Smooth muscle cell (in vitro differentiated cells): Measurements from ENCODE around the gene JAKMIP3. TPM values are rescaled to one million over a fixed set of nuclear protein-coding genes. Genes with fewer than 3 reads are reported as not detected.

Experiments
- DNase-seq: peaks from one replicate; lab custom pipeline; 2025; ENCODE audit not compliant: unreplicated experiment; lab: John Stamatoyannopoulos, UW
- H2AFZ ChIP-seq: fragments of 200-600 bp; sonication (generic); 2 replicates; pipeline ENCODE4 v1.6.0; 2016; ENCODE audit warnings: antibody characterized with exemption, low read depth, mild to moderate bottlenecking
- H3F3A ChIP-seq: fragments of 200-600 bp; sonication (generic); 2 replicates; pipeline ENCODE4 v1.6.0; 2017; ENCODE audit warnings: antibody characterized with exemption, low read depth
- H3K27ac ChIP-seq: fragments of 200-600 bp; sonication (generic); 2 replicates; pipeline ENCODE4 v1.5.1; 2016; ENCODE audit warnings: low read depth, mild to moderate bottlenecking
- H3K27me3 ChIP-seq: fragments of 200-600 bp; sonication (generic); 2 replicates; pipeline ENCODE4 v1.6.1; 2016; ENCODE audit warnings: low read depth, mild to moderate bottlenecking
- H3K36me3 ChIP-seq: fragments of 200-600 bp; sonication (generic); 2 replicates; pipeline ENCODE4 v1.5.1; 2016; ENCODE audit warnings: low read depth
- H3K4me1 ChIP-seq: fragments of 200-600 bp; sonication (generic); 2 replicates; pipeline ENCODE4 v1.5.1; 2016; ENCODE audit warnings: low read depth
- H3K4me2 ChIP-seq: fragments of 200-600 bp; sonication (generic); 2 replicates; pipeline ENCODE4 v1.6.0; 2016; ENCODE audit warnings: mild to moderate bottlenecking
- H3K4me3 ChIP-seq: fragments of 200-600 bp; sonication (generic); 2 replicates; pipeline ENCODE4 v1.5.1; 2016; ENCODE audit warnings: mild to moderate bottlenecking
- H3K79me2 ChIP-seq: fragments of 200-600 bp; sonication (generic); 2 replicates; pipeline ENCODE4 v1.6.0; 2016; ENCODE audit warnings: low read depth, mild to moderate bottlenecking
- H3K9ac ChIP-seq: fragments of 200-600 bp; sonication (generic); 2 replicates; pipeline ENCODE4 v1.6.0; 2016; ENCODE audit warnings: low read depth
- H3K9me3 ChIP-seq: fragments of 200-600 bp; sonication (generic); replicated peaks from 2 replicates; pipeline ENCODE4 v1.5.1; 2016; ENCODE audit warnings: low read depth
- H4K20me1 ChIP-seq: fragments of 200-600 bp; sonication (generic); 2 replicates; pipeline ENCODE4 v1.6.0; 2016; ENCODE audit warnings: low read depth
- WGBS: methylation state at CpG from one replicate; pipeline ENCODE4 v1.1.7; 2016; ENCODE audit warnings: low lambda C conversion rate; 5-methylcytosine and 5-hydroxymethylcytosine counted together
- polyA plus RNA-seq: library from polyadenylated mRNA; unstranded; fragments of >200 nt; fragmentation: Nextera tagmentation; extraction: Ambion mirVana; gene quantifications from 2 replicates; pipeline ENCODE4 v1.2.1, GENCODE V29; 2016
- total RNA-seq: library from RNA; depleted of rRNA; stranded (reverse); fragments of >200 nt; gene quantifications from 2 replicates; pipeline ENCODE4 v1.2.3, GENCODE V29; 2014
- TF ChIP-seq, protein P1 (sequence below): fragments of 200-600 bp; sonication (generic); IDR thresholded peaks from 2 replicates; pipeline ENCODE4 v1.5.1; 2017; ENCODE audit warnings: borderline replicate concordance, mild to moderate bottlenecking, antibody characterized with exemption; ENCODE audit not compliant: insufficient read depth, poor library complexity, severe bottlenecking

Gene JAKMIP3
- total and polyA plus RNA-seq, 2 experiments from 2014 or later = 0.09 TPM; not detected in 1

DNA sequence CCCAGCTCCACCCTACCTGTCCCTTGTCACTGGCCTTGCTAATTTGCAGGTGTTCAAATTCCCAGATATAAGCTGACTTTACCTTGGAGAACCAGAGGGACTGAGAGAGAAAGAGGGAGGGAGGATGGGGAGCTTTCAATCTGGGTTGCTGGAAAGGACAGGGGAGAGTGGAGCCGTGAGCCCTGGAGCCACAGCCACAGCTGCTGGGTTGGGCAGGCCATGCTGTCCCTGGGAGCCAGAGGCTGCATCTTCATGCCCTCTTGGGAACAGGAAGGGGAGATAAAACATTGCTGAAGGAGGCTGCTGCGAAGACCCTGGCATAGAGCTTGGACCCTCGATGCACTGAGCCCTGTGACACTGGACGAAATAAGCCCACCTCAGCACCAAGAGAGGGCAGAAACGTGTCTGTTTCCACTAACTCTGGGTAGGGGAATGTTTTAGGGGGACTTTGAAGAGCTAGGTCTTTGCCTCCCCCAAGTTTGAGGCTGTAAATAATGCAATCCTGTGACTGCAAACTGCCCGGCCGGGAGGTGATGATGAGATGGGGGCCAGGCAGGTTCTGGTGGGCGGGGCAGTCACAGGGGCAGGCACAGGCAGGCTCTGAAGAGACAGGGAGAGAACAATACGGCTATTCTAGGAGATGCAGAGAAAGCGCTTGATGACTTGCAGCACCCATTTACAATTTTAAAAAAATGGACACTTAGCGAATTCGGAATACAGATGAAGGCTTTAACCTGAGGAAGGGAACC is 5.8 kb upstream of the JAKMIP3 start:
- Histone ChIP-seq H3K9me3 (no peaks in the 10 kb centered on the region), H3K27ac (no peak overlapping the region), H3K4me3 (no peak overlapping the region), H3K4me1 (no peaks in the 10 kb centered on the region), H3K79me2 (no peaks in the 10 kb centered on the region), H2AFZ (no peak overlapping the region), H3K4me2 (no peak overlapping the region), H3K9ac (no peak overlapping the region), H4K20me1 (no peaks in the 10 kb centered on the region), H3F3A (no peaks in the 10 kb centered on the region), H3K27me3 (peaks cover 5% of the 10 kb centered on the region), H3K36me3 (no peaks in the 10 kb centered on the region)
- 76% methylated on average over 12 of the region's 12 CpGs for WGBS
- TF ChIP-seq, protein P1, sequence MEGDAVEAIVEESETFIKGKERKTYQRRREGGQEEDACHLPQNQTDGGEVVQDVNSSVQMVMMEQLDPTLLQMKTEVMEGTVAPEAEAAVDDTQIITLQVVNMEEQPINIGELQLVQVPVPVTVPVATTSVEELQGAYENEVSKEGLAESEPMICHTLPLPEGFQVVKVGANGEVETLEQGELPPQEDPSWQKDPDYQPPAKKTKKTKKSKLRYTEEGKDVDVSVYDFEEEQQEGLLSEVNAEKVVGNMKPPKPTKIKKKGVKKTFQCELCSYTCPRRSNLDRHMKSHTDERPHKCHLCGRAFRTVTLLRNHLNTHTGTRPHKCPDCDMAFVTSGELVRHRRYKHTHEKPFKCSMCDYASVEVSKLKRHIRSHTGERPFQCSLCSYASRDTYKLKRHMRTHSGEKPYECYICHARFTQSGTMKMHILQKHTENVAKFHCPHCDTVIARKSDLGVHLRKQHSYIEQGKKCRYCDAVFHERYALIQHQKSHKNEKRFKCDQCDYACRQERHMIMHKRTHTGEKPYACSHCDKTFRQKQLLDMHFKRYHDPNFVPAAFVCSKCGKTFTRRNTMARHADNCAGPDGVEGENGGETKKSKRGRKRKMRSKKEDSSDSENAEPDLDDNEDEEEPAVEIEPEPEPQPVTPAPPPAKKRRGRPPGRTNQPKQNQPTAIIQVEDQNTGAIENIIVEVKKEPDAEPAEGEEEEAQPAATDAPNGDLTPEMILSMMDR = no peak
- no peak for DNase-seq

DNA sequence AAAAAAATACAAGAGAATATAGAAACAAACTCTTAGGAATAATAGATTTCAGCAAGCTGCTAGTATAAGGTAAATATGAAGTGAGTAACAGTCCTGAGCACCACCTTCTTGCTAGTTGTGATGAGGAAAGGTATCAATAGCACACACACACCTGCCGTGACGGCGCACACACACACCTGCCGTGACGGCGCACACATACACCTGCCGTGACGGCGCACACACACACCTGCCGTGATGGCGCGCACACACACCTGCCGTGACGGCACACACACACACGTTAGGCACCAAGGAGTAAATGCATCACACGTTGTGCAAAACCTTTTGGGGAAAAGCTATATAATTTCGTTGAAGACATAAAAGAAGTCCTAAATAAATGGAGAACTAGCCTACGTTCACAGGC is 4.7 kb upstream of the JAKMIP3 start:
- H3K9ac ChIP-seq = no peak overlapping the region
- H4K20me1 ChIP-seq = no peaks in the 10 kb centered on the region
- TF ChIP-seq, protein P1 = no peak
- no peak for DNase-seq
- H2AFZ ChIP-seq = no peak overlapping the region
- 95% methylated on average over 18 of the region's 18 CpGs for WGBS
- H3K79me2 ChIP-seq = no peaks in the 10 kb centered on the region
- no peaks in the 10 kb centered on the region for H3K9me3 ChIP-seq
- no peak overlapping the region for H3K4me2 ChIP-seq
- no peak overlapping the region for H3K27ac ChIP-seq
- H3K36me3 ChIP-seq = no peaks in the 10 kb centered on the region
- H3K4me3 ChIP-seq = no peak overlapping the region
- H3K4me1 ChIP-seq = peaks cover 6% of the 10 kb centered on the region
- no peaks in the 10 kb centered on the region for H3F3A ChIP-seq
- H3K27me3 ChIP-seq = peaks cover 5% of the 10 kb centered on the region

DNA sequence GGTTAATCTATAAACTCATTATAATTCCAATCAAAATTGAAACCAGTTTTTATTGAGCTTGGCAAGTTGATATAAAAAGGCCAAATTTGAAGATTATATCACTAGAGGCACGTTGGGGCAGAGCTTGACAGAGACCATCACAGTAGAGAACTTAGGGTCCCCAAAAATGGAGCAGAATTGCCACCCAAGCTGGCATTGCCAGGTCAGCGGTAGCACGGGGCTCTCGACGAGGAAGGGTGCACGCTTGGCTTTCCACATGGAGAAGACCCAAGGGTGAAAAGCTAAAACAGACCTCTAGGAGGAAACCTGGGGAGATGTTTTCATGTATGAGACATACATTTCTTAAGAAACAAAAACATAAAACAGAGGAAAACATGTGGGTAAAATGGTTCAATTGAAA is 4.3 kb upstream of the JAKMIP3 start:
- Histone ChIP-seq H4K20me1 (no peaks in the 10 kb centered on the region), H3K9ac (no peak overlapping the region), H3K4me1 (peaks cover 11% of the 10 kb centered on the region)

More for the DNA sequence above, 4.3 kb upstream of the JAKMIP3 start:
- Histone ChIP-seq H3K4me2 (no peak overlapping the region), H3K27ac (no peak overlapping the region), H2AFZ (no peak overlapping the region), H3F3A (peaks cover 4% of the 10 kb centered on the region), H3K4me3 (no peak overlapping the region), H3K27me3 (peaks cover 5% of the 10 kb centered on the region), H3K79me2 (no peaks in the 10 kb centered on the region), H3K36me3 (no peaks in the 10 kb centered on the region), H3K9me3 (no peaks in the 10 kb centered on the region)
- DNase-seq = no peak
- TF ChIP-seq, protein P1 = no peak
- 93% methylated on average over 6 of the region's 6 CpGs for WGBS
